Measurements from ENCODE around the gene TRPM2.
"Not testable (repeated sequence)": the region's sequence is repeated elsewhere in the genome, so short reads cannot be mapped to it uniquely, and the experiment has no call there.

Gene TRPM2

GRCh38 chr21:44375761-44376241 lies 22.4 kb downstream of the TRPM2 start:
- DNase-seq = no peak

DNA sequence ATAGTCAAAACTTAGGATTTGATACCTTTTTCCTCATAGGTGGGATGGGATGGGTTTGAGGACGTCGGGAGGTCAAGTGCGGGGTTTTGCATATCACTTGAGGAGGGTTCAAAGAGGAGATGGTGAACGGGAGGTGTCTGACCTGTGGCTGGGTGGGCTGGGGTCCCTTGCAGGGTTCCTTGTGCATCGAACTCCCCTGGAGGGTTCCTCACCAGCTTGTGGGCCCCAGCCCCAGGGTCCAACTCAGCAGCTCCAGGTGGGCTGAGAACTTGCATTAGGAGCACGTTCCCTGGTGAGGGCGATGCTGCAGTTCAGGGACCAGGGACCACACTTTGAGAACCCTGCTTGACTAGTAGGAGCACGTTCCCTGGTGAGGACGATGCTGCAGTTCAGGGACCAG lies 23.2 kb downstream of the TRPM2 start:
- DNase-seq = no peak

DNA sequence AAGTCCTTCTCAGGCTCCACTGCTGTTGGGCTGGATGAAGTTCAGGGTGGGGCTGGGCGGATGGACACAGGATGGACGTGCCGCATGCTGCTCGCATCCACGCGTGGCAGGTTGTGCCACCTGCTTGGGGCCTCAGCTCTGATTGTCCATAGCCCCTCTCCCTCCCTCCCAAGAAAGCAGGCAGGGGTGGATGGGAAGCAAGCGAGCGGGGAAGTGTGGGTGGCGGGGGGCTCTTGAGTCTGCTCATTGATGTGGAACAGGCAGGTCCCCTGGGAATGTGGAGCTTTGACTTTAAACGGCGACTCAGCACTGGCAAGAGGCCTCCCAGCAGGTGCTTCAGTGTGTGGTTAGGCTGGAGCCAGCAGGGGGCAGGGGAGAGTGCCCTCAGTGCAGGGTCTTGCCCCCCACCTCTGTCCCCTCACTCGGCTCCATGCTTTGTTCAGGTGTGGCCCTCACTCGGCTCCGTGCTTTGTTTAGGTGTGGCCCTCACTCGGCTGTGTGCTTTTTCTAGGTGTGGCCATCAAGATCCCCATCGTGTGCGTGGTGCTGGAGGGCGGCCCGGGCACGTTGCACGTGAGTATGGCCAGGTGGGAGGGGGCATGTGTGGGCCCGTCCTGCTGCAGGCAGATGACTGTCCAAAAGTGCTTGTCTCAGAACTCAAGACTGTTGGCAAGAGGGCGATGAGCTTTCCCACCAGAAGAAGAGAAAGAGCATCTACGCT lies 23.9 kb downstream of the TRPM2 start:
- no peak for DNase-seq

GRCh38 chr21:44377922-44378645 lies 24.7 kb downstream of the TRPM2 start:
- DNase-seq = no peak

DNA sequence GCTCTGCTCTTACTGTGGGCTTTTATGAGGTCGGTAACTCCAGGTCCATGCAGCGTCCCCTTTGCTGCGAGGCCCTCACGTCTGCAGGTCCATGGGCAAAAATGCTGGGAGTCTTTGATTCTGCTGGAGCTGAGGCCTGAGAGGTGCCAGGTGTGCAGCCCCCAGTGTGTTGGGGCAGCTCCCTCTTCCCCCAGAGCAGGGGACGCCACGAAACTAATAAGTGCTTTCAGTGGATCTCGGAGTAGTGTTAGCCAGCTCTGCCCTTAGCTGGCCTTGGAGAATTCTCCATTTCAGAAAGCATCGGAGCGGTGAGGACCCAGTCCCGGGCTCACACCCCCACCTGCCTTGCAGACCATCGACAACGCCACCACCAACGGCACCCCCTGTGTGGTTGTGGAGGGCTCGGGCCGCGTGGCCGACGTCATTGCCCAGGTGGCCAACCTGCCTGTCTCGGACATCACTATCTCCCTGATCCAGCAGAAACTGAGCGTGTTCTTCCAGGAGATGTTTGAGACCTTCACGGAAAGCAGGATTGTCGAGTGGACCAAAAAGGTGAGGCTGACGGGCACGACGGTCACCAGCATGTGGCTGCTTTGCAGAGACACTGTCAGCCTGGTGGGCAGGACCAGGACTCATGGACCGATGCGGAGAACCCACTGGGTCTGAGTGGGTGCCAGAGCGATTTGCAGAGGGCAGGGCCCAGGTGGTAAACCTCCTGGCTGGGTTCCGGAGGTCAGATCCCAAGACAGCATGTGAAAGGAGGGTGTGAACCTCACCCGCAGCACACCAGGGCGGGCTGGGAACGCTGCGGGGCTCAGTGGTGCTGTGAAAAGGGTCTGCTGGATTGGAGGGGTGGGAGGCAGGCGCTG lies 25.5 kb downstream of the TRPM2 start:
- DNase-seq = no peak

DNA sequence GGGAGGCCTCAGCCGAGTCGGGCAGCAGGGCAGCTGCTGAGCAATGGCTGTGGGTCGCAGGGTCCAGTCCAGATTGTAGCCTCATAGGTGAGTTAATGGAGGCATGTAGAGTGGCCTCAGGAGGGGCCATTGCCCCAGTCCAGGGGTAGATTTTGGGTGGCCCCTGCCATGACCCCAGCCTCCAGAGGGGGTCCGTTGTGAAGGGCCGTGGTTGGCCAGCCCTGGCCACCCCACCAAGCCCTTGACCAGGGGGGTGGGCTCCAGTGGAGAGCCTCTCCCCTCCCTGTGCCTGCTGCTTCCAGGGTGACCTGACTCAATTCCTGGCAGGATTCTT lies 26.1 kb downstream of the TRPM2 start:
- no peak for DNase-seq

GRCh38 chr21:44379991-44380865 lies 26.8 kb downstream of the TRPM2 start:
- no peak for DNase-seq

DNA sequence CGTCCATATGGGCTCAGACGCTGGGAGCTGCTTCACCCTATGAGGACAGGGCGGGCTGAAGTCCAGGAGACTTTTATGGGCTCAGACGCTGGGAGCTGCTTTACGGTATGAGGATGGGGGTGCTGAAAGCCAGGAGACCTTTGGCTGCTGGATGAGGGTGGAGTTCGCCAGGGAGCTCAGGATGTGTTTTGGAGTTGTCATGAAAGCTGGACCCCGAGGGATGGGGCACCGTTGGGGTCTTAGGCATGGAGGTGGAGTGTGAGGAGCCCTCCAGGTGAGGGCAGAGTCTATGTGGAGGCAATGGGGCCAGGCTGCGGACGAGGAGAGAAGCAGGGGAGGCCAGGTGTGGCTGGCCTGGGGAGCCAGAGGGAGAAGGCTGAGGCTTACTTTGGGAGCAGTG lies 27.5 kb downstream of the TRPM2 start:
- DNase-seq = no peak

DNA sequence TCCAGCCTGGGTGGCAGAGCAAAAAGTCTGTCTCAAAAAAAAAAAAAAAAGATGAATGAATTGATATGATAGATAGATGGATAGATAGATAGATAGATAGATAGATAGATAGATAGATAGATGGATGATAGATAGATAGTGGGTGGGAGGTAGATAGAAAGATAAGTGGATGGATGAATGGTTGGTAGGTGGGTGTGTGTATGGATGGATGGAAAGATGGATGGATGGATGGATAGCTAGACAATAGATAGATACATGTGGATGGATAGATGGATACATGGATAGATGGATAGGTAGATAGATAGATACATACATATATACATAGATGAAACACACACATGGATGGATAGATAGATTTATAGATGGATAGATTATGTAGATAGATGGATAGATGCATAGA lies 28.5 kb downstream of the TRPM2 start:
- no peak for DNase-seq

DNA sequence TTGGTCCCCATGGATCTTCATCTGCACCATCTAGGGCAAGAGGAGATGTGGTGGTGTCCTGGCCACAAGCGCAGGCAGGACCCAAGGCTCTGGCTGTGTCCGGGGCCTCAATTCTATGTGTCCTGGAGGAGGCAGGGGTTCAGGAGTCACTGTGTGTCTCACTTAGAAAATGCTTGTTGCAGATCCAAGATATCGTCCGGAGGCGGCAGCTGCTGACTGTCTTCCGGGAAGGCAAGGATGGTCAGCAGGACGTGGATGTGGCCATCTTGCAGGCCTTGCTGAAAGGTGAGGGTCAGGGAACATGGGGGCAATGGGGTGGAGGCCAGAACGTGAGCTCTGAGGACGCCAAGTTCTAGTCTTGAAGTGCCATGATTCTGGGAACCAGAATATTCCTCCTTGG lies 29.1 kb downstream of the TRPM2 start:
- no peak for DNase-seq

DNA sequence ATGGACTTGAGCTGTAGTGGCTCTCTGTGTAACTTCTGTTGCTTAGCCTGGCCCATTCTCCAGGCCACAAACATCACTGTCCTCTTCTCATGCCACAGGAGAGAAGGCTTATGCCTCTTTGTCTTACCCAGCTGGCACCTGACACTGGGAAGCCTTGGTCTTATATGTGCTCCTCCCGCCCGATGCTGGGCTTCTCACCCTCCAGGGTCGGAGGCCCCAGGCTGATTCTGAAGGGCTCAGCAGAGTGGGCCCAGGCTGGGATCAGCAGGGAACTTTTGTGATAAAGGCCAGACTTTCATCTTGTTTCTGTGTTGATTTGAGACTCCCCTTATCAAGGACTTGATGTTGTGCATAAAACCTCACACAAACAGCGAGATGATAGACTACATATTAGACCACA lies 29.8 kb downstream of the TRPM2 start:
- DNase-seq = no peak

DNA sequence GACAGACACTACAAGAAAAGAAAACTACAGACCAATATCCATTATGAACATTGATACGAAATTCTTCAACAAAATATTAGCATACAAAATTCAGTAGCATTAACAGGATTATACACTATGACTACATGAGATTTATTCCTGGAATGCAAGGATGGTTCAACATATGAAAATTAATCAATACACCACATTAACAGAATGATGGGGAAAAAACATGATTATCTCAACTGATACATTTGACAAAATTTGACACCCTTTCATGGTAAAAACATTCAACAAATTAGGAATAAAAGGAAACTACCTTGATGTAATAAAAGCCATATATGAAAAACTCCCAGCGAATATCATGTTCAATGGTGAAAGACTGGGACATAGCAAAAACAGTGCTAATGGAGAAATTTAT lies 31.5 kb downstream of the TRPM2 start:
- no peak for DNase-seq

GRCh38 chr21:44389335-44389734 lies 35.9 kb downstream of the TRPM2 start:
- no peak for DNase-seq

GRCh38 chr21:44390886-44391285 lies 37.5 kb downstream of the TRPM2 start:
- DNase-seq = no peak

DNA sequence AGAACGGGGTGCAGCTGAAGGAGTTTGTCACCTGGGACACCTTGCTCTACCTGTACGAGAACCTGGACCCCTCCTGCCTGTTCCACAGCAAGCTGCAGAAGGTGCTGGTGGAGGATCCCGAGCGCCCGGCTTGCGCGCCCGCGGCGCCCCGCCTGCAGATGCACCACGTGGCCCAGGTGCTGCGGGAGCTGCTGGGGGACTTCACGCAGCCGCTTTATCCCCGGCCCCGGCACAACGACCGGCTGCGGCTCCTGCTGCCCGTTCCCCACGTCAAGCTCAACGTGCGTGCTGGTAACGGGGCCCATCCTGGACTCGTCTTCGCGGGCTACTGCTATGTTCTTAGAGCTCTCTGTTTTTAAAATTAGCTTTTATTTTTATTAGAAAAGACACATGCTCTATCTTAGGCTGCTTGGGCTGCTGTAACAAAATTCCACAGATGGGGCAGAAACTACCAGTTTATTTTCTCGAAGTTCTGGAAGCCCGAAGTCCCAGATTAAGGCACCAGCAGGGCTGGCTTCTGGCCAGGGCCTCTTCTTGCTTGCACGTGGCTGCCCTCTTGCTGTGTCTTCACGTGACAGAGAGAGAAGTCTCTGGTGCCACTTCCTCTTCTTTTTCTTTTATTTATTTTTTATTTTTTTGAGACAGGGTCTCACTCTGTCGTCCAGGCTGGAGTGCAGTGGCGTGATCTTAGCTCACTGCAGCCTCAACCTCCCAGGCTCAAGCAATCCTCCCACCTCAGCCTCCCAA lies 38.1 kb downstream of the TRPM2 start:
- no peak for DNase-seq

DNA sequence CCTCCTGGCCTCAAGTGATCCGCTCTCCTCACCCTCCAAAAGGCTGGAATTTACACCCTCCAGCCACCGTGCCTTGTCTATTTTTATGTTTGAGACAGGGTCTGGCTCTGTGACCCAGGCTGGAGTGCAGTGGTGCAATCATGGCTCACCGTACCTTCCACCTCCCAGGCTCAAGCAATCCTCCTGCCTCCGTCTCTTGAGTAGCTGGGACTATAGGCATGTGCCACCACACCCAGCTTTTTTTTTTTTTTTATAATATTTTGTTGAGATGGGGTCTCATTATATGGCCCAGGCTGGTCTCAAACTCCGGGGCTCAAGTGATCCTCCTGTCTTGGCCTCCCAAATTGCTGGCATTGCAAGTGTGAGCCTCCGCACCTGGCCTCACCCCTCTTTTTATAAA lies 38.8 kb downstream of the TRPM2 start:
- DNase-seq = no peak

- DNase-seq = no peak
Measured at GRCh38 chr21:44392916-44393315, 39.5 kb downstream of the TRPM2 start.

DNA sequence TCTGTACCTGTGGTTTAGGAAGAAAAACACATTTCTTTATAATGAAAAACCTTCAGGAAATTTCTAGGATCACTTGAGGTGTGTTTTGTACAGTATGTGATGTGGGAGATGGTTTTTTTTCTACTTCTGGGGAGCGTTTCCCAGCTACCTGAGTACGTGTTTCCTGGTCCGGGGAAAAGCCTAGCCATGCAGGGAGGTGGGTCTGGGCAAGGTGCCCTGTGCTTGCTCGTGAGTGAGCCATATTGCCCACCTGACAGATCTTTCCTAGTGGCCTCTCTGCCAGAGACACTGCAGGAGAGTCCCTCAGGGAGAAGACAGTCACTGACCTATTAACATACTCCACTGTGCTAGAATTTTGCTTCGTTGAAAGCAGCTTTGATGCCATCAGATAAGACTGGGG lies 41.3 kb downstream of the TRPM2 start:
- no peak for DNase-seq

GRCh38 chr21:44395260-44395659 lies 41.8 kb downstream of the TRPM2 start:
- DNase-seq = no peak

GRCh38 chr21:44396803-44397202 lies 43.4 kb downstream of the TRPM2 start:
- not testable (repeated sequence) for DNase-seq

DNA sequence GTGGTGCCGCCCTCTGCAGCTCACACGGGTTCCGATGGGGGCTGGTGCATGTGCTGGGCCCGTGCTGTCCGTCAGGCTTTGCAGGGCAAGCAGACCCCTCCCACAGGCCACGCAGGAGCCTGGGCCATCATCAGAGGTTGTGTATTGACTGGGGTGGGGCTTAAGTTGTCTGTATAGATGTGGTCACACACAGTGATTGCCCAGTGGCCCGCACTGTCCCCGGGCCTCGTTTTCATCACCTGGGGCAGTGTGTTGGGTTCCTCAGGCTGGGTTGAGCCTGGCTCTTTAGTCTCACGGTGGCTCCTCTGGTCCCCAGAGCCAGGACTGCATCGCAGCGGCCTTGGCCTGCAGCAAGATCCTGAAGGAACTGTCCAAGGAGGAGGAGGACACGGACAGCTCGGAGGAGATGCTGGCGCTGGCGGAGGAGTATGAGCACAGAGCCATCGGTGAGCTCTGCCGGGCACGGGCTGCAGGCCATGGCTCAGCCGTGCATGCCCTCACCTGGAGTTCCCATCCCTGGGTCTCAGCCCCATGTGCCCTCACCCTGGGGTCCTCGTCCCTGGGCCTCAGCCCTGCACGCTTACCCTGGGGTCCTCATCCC lies 44.1 kb downstream of the TRPM2 start:
- DNase-seq = no peak

GRCh38 chr21:44398499-44398898 lies 45.1 kb downstream of the TRPM2 start:
- no peak for DNase-seq
